ENCODE results near the gene HS2ST1.

Gene HS2ST1

DNA sequence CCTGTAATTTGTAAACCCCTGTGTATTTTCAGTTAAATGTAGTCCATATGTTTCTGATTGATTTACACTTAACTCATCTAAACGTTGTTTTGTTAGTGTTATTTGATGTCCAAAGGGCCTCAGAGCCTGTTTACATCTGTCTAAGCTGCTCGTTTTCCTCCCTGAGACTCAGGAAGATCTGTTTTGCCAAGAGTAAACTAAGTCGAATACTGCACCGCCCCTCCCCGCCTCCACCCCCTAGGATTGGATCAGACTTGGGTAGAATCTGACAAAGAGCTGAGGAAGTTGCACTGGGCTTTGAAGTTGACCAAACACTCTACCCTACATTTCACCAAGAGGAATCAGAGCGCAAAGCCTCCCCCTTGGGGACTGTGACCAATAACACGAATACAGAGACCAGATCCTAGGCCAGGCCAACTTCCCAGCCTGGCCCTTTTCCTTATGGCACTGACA is 207.3 kb downstream of the HS2ST1 start:
- Mint-ChIP-seq H3K4me3 (no peak overlapping the region), H3K36me3 (ENCODE audit: low read depth) (no peaks in the 10 kb centered on the region), H3K27ac (peak overlapping the region; percentile 49 to 82 (median 55)), H3K9me3 (no peaks in the 10 kb centered on the region), H3K27me3 (ENCODE audit: low read depth) (no peaks in the 10 kb centered on the region), H3K4me1 (peaks cover 26% of the 10 kb centered on the region)
- TF ChIP-seq, protein P1, sequence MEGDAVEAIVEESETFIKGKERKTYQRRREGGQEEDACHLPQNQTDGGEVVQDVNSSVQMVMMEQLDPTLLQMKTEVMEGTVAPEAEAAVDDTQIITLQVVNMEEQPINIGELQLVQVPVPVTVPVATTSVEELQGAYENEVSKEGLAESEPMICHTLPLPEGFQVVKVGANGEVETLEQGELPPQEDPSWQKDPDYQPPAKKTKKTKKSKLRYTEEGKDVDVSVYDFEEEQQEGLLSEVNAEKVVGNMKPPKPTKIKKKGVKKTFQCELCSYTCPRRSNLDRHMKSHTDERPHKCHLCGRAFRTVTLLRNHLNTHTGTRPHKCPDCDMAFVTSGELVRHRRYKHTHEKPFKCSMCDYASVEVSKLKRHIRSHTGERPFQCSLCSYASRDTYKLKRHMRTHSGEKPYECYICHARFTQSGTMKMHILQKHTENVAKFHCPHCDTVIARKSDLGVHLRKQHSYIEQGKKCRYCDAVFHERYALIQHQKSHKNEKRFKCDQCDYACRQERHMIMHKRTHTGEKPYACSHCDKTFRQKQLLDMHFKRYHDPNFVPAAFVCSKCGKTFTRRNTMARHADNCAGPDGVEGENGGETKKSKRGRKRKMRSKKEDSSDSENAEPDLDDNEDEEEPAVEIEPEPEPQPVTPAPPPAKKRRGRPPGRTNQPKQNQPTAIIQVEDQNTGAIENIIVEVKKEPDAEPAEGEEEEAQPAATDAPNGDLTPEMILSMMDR (IDR thresholded peaks at IDR 0.05; ENCODE audit: unreplicated experiment in 3 of 3), result no peak

DNA sequence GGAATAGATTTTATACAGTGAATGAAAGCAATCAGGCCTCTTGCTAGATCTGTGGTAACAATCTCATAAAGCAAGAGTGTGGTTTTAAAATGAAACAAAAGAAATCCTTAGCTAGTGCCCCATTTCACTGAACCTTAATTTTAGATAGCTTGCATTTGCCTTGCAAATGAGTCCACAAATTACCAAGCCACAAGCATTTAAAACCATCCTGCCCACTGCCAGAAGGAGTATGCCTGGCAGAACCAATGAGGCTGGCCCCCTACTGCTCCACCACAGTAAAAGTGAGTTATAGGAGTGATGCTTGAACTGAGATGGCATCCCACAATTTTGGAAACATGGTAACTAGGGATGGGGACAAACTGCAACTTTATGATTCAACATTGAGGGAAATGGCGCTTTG is 207.8 kb downstream of the HS2ST1 start:
- Mint-ChIP-seq H3K36me3 (ENCODE audit: low read depth) (no peaks in the 10 kb centered on the region), H3K4me1 (peaks cover 26% of the 10 kb centered on the region), H3K27ac (peak overlapping the region in 1 of 3 experiments; percentile 82), H3K4me3 (no peak overlapping the region), H3K9me3 (no peaks in the 10 kb centered on the region), H3K27me3 (ENCODE audit: low read depth) (no peaks in the 10 kb centered on the region)
- TF ChIP-seq, protein P1 (IDR thresholded peaks at IDR 0.05; ENCODE audit: unreplicated experiment in 3 of 3), result no peak

DNA sequence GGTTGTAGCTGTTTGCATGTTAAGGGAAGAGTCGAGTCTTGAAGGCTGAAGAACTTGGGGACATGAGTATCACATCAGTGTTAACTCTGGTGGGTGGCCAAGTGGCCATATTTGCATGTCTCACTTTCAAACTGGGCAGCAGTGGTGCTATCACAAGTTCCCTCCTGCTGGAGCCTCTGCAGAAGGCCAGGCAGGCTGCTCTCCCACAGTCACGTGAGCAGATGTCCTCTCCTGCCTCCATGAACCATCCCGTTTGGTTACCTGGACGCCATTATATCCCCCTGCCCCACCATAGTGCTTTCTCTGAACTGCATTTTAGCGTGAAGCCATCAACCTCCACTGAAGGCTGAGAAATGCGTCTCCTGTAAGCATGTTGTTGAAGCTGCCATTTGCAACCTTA is 209.2 kb downstream of the HS2ST1 start:
- Mint-ChIP-seq H3K4me1 (peaks cover 26% of the 10 kb centered on the region), H3K36me3 (ENCODE audit: low read depth) (no peaks in the 10 kb centered on the region), H3K4me3 (no peak overlapping the region), H3K27ac (no peak overlapping the region), H3K27me3 (ENCODE audit: low read depth) (peaks cover 5% of the 10 kb centered on the region), H3K9me3 (no peaks in the 10 kb centered on the region)
- TF ChIP-seq, protein P1 (IDR thresholded peaks at IDR 0.05; ENCODE audit: unreplicated experiment in 3 of 3), result no peak

DNA sequence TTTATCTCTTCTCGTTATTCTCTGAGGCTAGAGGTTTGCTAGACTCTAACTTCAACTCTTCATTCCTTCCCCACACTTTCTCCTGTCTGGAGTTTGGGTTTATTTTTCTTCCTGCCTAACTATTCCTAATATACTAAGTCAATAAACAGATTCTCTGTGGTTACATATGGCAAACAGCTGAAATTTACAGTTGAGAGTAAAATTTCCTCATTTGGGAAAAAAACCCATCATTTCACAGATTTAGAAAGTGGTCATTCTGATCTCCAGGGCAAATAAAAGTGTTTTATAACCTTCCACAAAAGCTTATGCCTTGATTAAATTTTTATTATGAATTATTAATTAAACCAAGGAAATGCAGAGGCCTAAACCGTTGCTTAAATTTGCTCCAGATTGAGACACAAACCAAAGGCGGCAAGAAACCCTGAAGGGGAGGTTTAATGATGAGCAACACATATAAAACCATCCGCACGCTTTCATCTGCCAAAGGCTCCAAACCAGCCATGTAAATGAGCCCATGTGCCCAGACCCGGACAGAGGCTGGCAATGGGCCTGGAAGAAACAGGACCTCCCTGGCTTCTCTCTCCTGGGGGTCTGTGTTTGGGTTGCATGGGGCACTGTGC is 212.6 kb downstream of the HS2ST1 start:
- Mint-ChIP-seq H3K27me3 (ENCODE audit: low read depth) (peaks cover 29% of the 10 kb centered on the region), H3K4me3 (no peak overlapping the region), H3K4me1 (peaks cover 30% of the 10 kb centered on the region), H3K27ac (no peak overlapping the region), H3K36me3 (ENCODE audit: low read depth) (no peaks in the 10 kb centered on the region), H3K9me3 (no peaks in the 10 kb centered on the region)
- TF ChIP-seq, protein P1 (IDR thresholded peaks at IDR 0.05; ENCODE audit: unreplicated experiment in 3 of 3), result no peak

- Mint-ChIP-seq H3K27me3 (ENCODE audit: low read depth) (peaks cover 31% of the 10 kb centered on the region), H3K4me3 (no peak overlapping the region), H3K4me1 (peaks cover 29% of the 10 kb centered on the region), H3K9me3 (no peaks in the 10 kb centered on the region), H3K27ac (no peak overlapping the region), H3K36me3 (ENCODE audit: low read depth) (no peaks in the 10 kb centered on the region)
- TF ChIP-seq, protein P1 (IDR thresholded peaks at IDR 0.05; ENCODE audit: unreplicated experiment in 3 of 3), result no peak
These were observed 213.1 kb downstream of the HS2ST1 start for GRCh38 chr1:87127581-87127980.

DNA sequence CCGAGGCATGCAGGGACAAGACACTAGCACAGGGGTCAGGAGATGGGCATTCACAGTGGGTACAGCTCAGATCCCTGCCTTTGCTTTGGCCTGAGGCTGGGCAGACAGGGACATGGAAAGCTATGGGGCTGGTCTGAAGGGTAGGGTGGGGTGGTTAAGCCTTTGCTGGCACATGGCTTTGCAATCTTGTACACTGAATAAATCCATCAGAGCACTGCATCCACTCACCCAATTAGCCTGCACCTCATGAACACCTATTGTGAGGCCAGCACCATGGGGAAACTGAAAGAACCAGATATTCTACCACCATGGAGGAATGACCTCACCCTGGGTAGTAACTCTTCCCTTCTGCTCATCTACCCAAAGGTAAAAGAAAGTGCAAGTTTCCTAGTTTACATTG is 214.6 kb downstream of the HS2ST1 start:
- Mint-ChIP-seq H3K4me1 (peaks cover 31% of the 10 kb centered on the region), H3K27me3 (ENCODE audit: low read depth) (peaks cover 39% of the 10 kb centered on the region), H3K4me3 (no peak overlapping the region), H3K36me3 (ENCODE audit: low read depth) (no peaks in the 10 kb centered on the region), H3K9me3 (no peaks in the 10 kb centered on the region), H3K27ac (peak overlapping the region in 2 of 3 experiments; percentile 16 to 84)
- TF ChIP-seq, protein P1 (IDR thresholded peaks at IDR 0.05; ENCODE audit: unreplicated experiment in 3 of 3), result no peak
